HepG2 (cell line): Measurements from ENCODE around the gene KCNJ14. TPM values are rescaled to one million over a fixed set of nuclear protein-coding genes. Genes with fewer than 3 reads are reported as not detected.
A peak's percentile ranks its signal among the peaks of the same experiment; 100 is the strongest.

Experiments
- CBX5 ChIP-seq: sonication (generic); formaldehyde crosslinking; IDR thresholded peaks from 2 replicates; pipeline ENCODE4 v1.4.0; 2020; ENCODE audit warnings: missing genetic modification reagents, borderline replicate concordance
- DR1 ChIP-seq: sonication (generic); formaldehyde crosslinking; IDR thresholded peaks from 2 replicates; pipeline ENCODE4 v1.8.0; 2021; ENCODE audit warnings: mild to moderate bottlenecking, missing genetic modification reagents, inconsistent platforms
- EEA1 ChIP-seq: sonication (generic); formaldehyde crosslinking; IDR thresholded peaks from 2 replicates; pipeline ENCODE4 v1.5.1; 2020; ENCODE audit warnings: mild to moderate bottlenecking, missing genetic modification reagents, borderline replicate concordance
- ETV6 ChIP-seq: sonication (generic); formaldehyde crosslinking; conservative IDR thresholded peaks from 2 replicates; pipeline ENCODE4 v1.4.0; 2020; ENCODE audit warnings: missing genetic modification reagents
- IRF1 ChIP-seq: sonication (generic); formaldehyde crosslinking; IDR thresholded peaks from 2 replicates; pipeline ENCODE4 v1.4.0; 2020; ENCODE audit warnings: low read depth, mild to moderate bottlenecking, missing genetic modification reagents
- MNT ChIP-seq: fragments of 450-650 bp; IDR thresholded peaks from 2 replicates; pipeline ENCODE4 v1.6.1; 2016
- MZF1 ChIP-seq: sonication (generic); formaldehyde crosslinking; IDR thresholded peaks from 2 replicates; pipeline ENCODE4 v1.8.1; 2023; ENCODE audit warnings: mild to moderate bottlenecking, missing genetic modification reagents, borderline replicate concordance
- NONO ChIP-seq, 2 experiments: fragments of 450-650 bp in 1 of 2; sonication (generic) in 1 of 2; formaldehyde crosslinking in 1 of 2; IDR thresholded peaks in 1 of 2; conservative IDR thresholded peaks in 1 of 2; 2 replicates each; pipeline versions ENCODE4 v1.6.1 to v1.8.0; 2017 to 2022; ENCODE audit warnings: mild to moderate bottlenecking in 1 of 2, missing genetic modification reagents in 1 of 2, moderate library complexity in 1 of 2
- NR1H2 ChIP-seq: sonication (generic); formaldehyde crosslinking; IDR thresholded peaks from 2 replicates; pipeline ENCODE4 v1.8.1; 2022; ENCODE audit warnings: low read depth, missing genetic modification reagents, borderline replicate concordance
- PRDM4 ChIP-seq: sonication (generic); formaldehyde crosslinking; IDR thresholded peaks from 2 replicates; pipeline ENCODE4 v1.9.0; 2021; ENCODE audit warnings: missing genetic modification reagents, borderline replicate concordance
- RBM39 ChIP-seq: fragments of 200-400 bp; formaldehyde crosslinking; IDR thresholded peaks from one replicate; pipeline ENCODE4 v1.6.1; 2018; ENCODE audit warnings: antibody characterized with exemption, mild to moderate bottlenecking, low read depth, low read length; ENCODE audit not compliant: poor library complexity, severe bottlenecking
- ZNF12 ChIP-seq: sonication (generic); formaldehyde crosslinking; IDR thresholded peaks from 2 replicates; pipeline ENCODE4 v1.5.0; 2020; ENCODE audit warnings: missing genetic modification reagents
- ZNF468 ChIP-seq: sonication (generic); formaldehyde crosslinking; IDR thresholded peaks from 2 replicates; pipeline ENCODE4 v1.8.0; 2022; ENCODE audit warnings: mild to moderate bottlenecking, moderate library complexity, missing genetic modification reagents
- ZNF550 ChIP-seq: sonication (generic); formaldehyde crosslinking; IDR thresholded peaks from 2 replicates; pipeline ENCODE4 v1.4.0; 2020; ENCODE audit warnings: mild to moderate bottlenecking, missing genetic modification reagents, borderline replicate concordance
- ZNF597 ChIP-seq: sonication (generic); formaldehyde crosslinking; IDR thresholded peaks from 2 replicates; pipeline ENCODE4 v1.5.0; 2020; ENCODE audit warnings: missing genetic modification reagents
- ZNF598 ChIP-seq: sonication (generic); formaldehyde crosslinking; IDR thresholded peaks from 2 replicates; pipeline ENCODE4 v1.5.1; 2020; ENCODE audit warnings: mild to moderate bottlenecking, missing genetic modification reagents, borderline replicate concordance
- ZNF775 ChIP-seq: sonication (generic); formaldehyde crosslinking; IDR thresholded peaks from 2 replicates; pipeline ENCODE4 v1.4.0; 2020; ENCODE audit warnings: missing genetic modification reagents, mild to moderate bottlenecking, moderate library complexity, borderline replicate concordance
- polyA plus RNA-seq, 8 experiments: library from polyadenylated mRNA; depleted of rRNA in 3 of 8; stranded (reverse) in 7 of 8; unstranded in 1 of 8; fragments of >200 nt; fragmentation: Illumina TruSeq in 4 of 8; extraction: Trizol in 4 of 8; gene quantifications; 2 replicates each; pipeline versions ENCODE4 v1.2.1 to v1.2.3, GENCODE V29; 2011 to 2016; ENCODE audit warnings: low read depth in 4 of 8, missing spikeins in 1 of 8, mixed read lengths in 1 of 8; ENCODE audit not compliant: insufficient read depth in 1 of 8
- total RNA-seq, 5 experiments: library from RNA; depleted of rRNA; stranded (reverse); fragments of >200 nt; fragmentation: Illumina TruSeq; extraction: Trizol; gene quantifications; 2 replicates each; pipeline ENCODE4 v1.2.3, GENCODE V29; 2016; ENCODE audit warnings: low read depth in 1 of 5

The KCNJ14 gene
- total and polyA plus RNA-seq, 2 of the 13 experiments (the other 11 are each of a cell fraction or from before 2014, with no cell fraction given) = 0.20 to 0.51 TPM

GRCh38 chr19:48445606-48446481 lies 9.5 kb upstream of the KCNJ14 start, which contains the start of gene GRWD1 (continued):
- TF ChIP-seq DR1 (CRISPR knock-in tag) (no peak), ZNF775 (no peak), ZNF468 (no peak), RBM39 (peak; percentile 45), NR1H2 (no peak), ETV6 (CRISPR knock-in tag) (no peak), ZNF12 (no peak), ZNF597 (no peak), EEA1 (CRISPR knock-in tag) (peak; percentile 65; the same call in 1 of the 2 replicates), IRF1 (CRISPR knock-in tag) (no peak), CBX5 (CRISPR knock-in tag) (no peak; the same call in 1 of the 2 replicates), ZNF550 (CRISPR knock-in tag) (peak; percentile 76; the same call in 1 of the 2 replicates), MZF1 (CRISPR knock-in tag) (no peak), NONO (IDR thresholded peaks at IDR 0.05) (no peak), NONO (CRISPR knock-in tag; conservative IDR thresholded peaks at IDR 0.05) (no peak; the same call in 1 of the 2 replicates), PRDM4 (no peak), MNT (peak; percentile 33), ZNF598 (CRISPR knock-in tag) (0 out of 2 replicates have a peak, but pooled peaks have one; percentile 24)
